ENCODE data around the gene KLHL4. TPM values are rescaled to one million over a fixed set of nuclear protein-coding genes. Genes with fewer than 3 reads are reported as not detected.

KLHL4 gene
- total RNA-seq, 2 donors from 2014 or later: 0.23 to 31.1 TPM

DNA sequence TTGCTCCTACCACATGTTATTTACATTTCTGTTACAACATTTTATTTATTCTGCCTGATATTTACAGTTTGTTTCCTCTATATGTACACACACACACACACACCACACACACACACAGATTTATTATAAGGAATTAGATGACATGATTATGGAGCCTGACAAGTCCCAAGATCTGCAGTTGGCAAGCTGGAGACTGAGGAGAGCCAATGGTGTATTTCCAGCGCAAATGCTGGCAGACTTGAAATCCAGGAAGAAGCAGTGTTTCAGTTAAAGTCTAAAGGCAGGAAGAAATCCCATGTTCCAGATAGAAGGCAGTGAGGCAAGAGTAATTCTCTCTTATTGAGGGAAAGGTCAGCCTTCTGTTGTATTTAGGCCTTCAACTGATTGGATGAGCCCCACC is 1.8 kb upstream of the KLHL4 start:
- no peak overlapping the region for H3K4me3 ChIP-seq
- no peaks in the 10 kb centered on the region for H3K9me3 ChIP-seq
- H3K27ac ChIP-seq: no peak overlapping the region
- H3K4me1 ChIP-seq (replicated peaks): no peaks in the 10 kb centered on the region
- DNase-seq (ENCODE audit: low spot score): no peak
- no peaks in the 10 kb centered on the region for H3K27me3 ChIP-seq (replicated peaks; ENCODE audit: insufficient read depth)
- WGBS: 47% methylated on average over 1 of the region's 1 CpG
- intact Hi-C loops (cut with DNase I): no loop called here
- H3K36me3 ChIP-seq: no peaks in the 10 kb centered on the region
- TF ChIP-seq POLR2A (IDR thresholded peaks at IDR 0.05) (no peak), POLR2AphosphoS5 (IDR thresholded peaks at IDR 0.05) (no peak)
- TF ChIP-seq, protein P1, sequence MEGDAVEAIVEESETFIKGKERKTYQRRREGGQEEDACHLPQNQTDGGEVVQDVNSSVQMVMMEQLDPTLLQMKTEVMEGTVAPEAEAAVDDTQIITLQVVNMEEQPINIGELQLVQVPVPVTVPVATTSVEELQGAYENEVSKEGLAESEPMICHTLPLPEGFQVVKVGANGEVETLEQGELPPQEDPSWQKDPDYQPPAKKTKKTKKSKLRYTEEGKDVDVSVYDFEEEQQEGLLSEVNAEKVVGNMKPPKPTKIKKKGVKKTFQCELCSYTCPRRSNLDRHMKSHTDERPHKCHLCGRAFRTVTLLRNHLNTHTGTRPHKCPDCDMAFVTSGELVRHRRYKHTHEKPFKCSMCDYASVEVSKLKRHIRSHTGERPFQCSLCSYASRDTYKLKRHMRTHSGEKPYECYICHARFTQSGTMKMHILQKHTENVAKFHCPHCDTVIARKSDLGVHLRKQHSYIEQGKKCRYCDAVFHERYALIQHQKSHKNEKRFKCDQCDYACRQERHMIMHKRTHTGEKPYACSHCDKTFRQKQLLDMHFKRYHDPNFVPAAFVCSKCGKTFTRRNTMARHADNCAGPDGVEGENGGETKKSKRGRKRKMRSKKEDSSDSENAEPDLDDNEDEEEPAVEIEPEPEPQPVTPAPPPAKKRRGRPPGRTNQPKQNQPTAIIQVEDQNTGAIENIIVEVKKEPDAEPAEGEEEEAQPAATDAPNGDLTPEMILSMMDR (IDR thresholded peaks at IDR 0.05): no peak

DNA sequence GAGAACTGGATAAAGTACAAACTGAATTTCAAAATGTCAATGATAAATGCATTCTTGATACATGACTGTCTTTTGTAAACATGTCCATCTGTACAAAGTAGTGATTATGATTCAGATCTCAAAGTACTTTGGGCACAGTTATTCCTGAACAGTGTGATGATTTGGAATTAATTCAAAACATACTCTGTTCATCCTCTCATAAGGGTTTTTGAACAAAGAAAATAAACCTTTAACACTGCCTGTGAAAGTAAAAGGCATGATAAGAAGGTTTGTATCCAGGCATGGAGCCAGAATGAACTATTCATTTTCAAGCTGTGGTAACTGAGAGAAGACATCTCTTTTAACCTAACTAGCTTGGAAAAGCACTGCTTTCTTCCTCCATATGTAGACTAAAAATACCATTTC is 883 bp upstream of the KLHL4 start:
- no peak overlapping the region for H3K27ac ChIP-seq

DNA sequence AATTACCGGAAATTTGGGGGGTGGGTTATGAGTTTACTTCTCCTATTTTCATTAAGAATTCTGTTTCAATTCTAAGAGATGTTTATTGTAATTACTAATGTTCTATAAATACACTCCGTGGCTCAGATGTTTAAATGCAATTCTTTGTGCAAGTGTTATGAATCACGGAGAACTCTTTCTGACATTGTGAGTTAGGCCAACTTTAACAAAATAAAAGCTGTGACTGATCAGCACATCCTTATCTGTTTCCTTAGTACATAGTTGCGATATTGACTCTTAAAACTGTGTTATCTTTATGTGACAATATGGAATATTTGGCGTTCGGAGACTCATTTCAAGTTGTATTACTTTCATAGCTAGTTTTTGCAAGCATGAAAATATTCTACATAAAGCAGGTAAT is 902 bp downstream of the KLHL4 start:
- TF ChIP-seq POLR2AphosphoS5 (IDR thresholded peaks at IDR 0.05): no peak
- TF ChIP-seq POLR2A (IDR thresholded peaks at IDR 0.05): no peak
- TF ChIP-seq, protein P1 (IDR thresholded peaks at IDR 0.05): no peak
- H3K4me1 ChIP-seq (replicated peaks): no peaks in the 10 kb centered on the region
- 11% methylated on average over 6 of the region's 6 CpGs for WGBS
- intact Hi-C loops (cut with DNase I): no loop called here
- H3K27ac ChIP-seq: no peak overlapping the region
- no peaks in the 10 kb centered on the region for H3K36me3 ChIP-seq
- no peaks in the 10 kb centered on the region for H3K27me3 ChIP-seq (replicated peaks; ENCODE audit: insufficient read depth)
- H3K9me3 ChIP-seq: no peaks in the 10 kb centered on the region
- no peak for DNase-seq (ENCODE audit: low spot score)
- H3K4me3 ChIP-seq: no peak overlapping the region

More for the DNA sequence above, 883 bp upstream of the KLHL4 start:
- H3K36me3 ChIP-seq: no peaks in the 10 kb centered on the region
- H3K4me1 ChIP-seq (replicated peaks): no peaks in the 10 kb centered on the region
- H3K4me3 ChIP-seq: no peak overlapping the region
- intact Hi-C loops (cut with DNase I): no loop called here
- DNase-seq (ENCODE audit: low spot score): no peak
- TF ChIP-seq, protein P1 (IDR thresholded peaks at IDR 0.05): no peak
- no peak for TF ChIP-seq POLR2A (IDR thresholded peaks at IDR 0.05)
- TF ChIP-seq POLR2AphosphoS5 (IDR thresholded peaks at IDR 0.05): no peak
- H3K9me3 ChIP-seq: no peaks in the 10 kb centered on the region
- H3K27me3 ChIP-seq (replicated peaks; ENCODE audit: insufficient read depth): no peaks in the 10 kb centered on the region

DNA sequence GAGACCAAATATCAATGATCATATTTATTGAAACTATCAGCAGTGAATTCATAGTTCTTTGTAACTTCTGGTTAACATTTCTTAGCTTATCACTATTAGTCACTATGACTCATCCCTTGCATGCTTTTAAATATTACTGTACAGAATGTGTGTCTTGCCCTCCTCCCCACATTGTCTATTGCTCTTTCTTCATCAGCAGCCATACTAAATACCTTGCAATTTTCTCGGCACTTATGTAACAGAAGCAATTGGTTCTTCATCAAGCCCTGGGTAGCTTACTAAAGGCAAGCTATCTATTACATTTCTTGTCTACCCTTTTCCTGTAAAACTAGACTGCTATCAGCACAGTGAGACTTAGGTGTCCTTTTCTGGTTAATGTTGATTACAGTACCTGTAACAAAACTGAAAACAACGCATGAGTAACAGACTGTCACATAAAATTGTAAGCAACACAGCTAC is 8.2 kb downstream of the KLHL4 start:
- DNase-seq (ENCODE audit: low spot score): no peak
- no peaks in the 10 kb centered on the region for H3K4me1 ChIP-seq (replicated peaks)
- no peak overlapping the region for H3K4me3 ChIP-seq
- WGBS: 72% methylated on average over 2 of the region's 2 CpGs
- H3K36me3 ChIP-seq: no peaks in the 10 kb centered on the region
- no peaks in the 10 kb centered on the region for H3K27me3 ChIP-seq (replicated peaks; ENCODE audit: insufficient read depth)
- TF ChIP-seq, protein P1 (IDR thresholded peaks at IDR 0.05): no peak
- TF ChIP-seq POLR2AphosphoS5 (IDR thresholded peaks at IDR 0.05) (no peak), POLR2A (IDR thresholded peaks at IDR 0.05) (no peak)
- H3K27ac ChIP-seq: no peak overlapping the region
- intact Hi-C loops (cut with DNase I): no loop called here
- no peaks in the 10 kb centered on the region for H3K9me3 ChIP-seq

DNA sequence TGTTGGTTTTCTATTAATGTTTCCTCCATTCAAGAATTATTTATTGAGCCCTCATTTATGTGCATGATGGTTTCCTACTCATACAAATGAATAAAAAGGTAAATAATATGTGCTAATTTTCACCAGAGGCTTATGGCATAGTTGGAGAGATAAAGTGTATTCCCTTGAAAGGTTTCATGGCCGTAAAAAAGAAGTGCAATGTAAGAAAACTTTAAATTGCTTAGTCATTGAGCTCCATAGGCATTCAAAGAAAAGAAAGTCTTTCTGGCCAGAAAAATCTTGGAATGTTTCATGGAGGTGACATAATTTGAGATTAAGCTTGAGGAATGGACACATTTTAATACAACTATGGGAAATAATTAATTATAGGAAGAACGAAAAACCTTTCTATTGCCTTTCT is 8.7 kb downstream of the KLHL4 start:
- no peaks in the 10 kb centered on the region for H3K36me3 ChIP-seq
- no peak for DNase-seq (ENCODE audit: low spot score)
- H3K27ac ChIP-seq: no peak overlapping the region
- 88% methylated on average over 2 of the region's 2 CpGs for WGBS
- H3K9me3 ChIP-seq: no peaks in the 10 kb centered on the region
- H3K4me3 ChIP-seq: no peak overlapping the region
- TF ChIP-seq, protein P1 (IDR thresholded peaks at IDR 0.05): no peak
- TF ChIP-seq POLR2AphosphoS5 (IDR thresholded peaks at IDR 0.05): no peak
- no peak for TF ChIP-seq POLR2A (IDR thresholded peaks at IDR 0.05)
- H3K27me3 ChIP-seq (replicated peaks; ENCODE audit: insufficient read depth): no peaks in the 10 kb centered on the region
- no peaks in the 10 kb centered on the region for H3K4me1 ChIP-seq (replicated peaks)
- intact Hi-C loops (cut with DNase I): no loop called here
